Measurements from ENCODE around the gene HS6ST3.

GRCh38 chr13:96532804-96533203, 442.9 kb downstream of the HS6ST3 start:
- no peak for TF ChIP-seq CTCF (IDR thresholded peaks at IDR 0.05; ENCODE audit: borderline replicate concordance, extremely low read depth, low read length, poor library complexity, severe bottlenecking)
- no peak for TF ChIP-seq EZH2 (IDR thresholded peaks at IDR 0.05; ENCODE audit: borderline replicate concordance, low read depth, low read length, severe bottlenecking)

All from DND-41 (cell line).